ENCODE measurements around the gene LYZL6.
"Not testable (repeated sequence)": the region's sequence is repeated elsewhere in the genome, so short reads cannot be mapped to it uniquely, and the experiment has no call there.

LYZL6 gene

GRCh38 chr17:35947156-35947585, 3.7 kb upstream of the LYZL6 start:
- DNase-seq (ENCODE audit: low read depth in 2 of 2): no peak

- DNase-seq (ENCODE audit: low read depth in 2 of 2): no peak
These were observed 638 bp upstream of the LYZL6 start for GRCh38 chr17:35944151-35944550.

GRCh38 chr17:35942588-35943186, 826 bp downstream of the LYZL6 start:
- no peak for DNase-seq (ENCODE audit: low read depth in 2 of 2)

GRCh38 chr17:35938492-35938891, 5.0 kb downstream of the LYZL6 start:
- DNase-seq (ENCODE audit: low read depth in 2 of 2): not testable (repeated sequence)

- no peak for DNase-seq (ENCODE audit: low read depth in 2 of 2)
These were observed 7.5 kb downstream of the LYZL6 start for GRCh38 chr17:35936063-35936462.

GRCh38 chr17:35934760-35935159, 8.8 kb downstream of the LYZL6 start:
- DNase-seq (ENCODE audit: low read depth in 2 of 2): no peak

GRCh38 chr17:35932586-35932985, 10.9 kb downstream of the LYZL6 start:
- no peak for DNase-seq (ENCODE audit: low read depth in 2 of 2)

GRCh38 chr17:35931794-35932425, 11.6 kb downstream of the LYZL6 start:
- no peak for DNase-seq (ENCODE audit: low read depth in 2 of 2)

- peak in 1 of 2 experiments; percentile 7 for DNase-seq (ENCODE audit: low read depth in 2 of 2)
These were observed 13.1 kb downstream of the LYZL6 start, which contains the start of gene RDM1 for GRCh38 chr17:35930211-35931065. Gene RDM1 (minus strand): TSS chr17:35930773. CDS start chr17:35930727, 46 bp downstream.

- DNase-seq (ENCODE audit: low read depth in 2 of 2): no peak
These were observed 15.8 kb downstream of the LYZL6 start for GRCh38 chr17:35927714-35928113.

GRCh38 chr17:35923609-35924114, 19.9 kb downstream of the LYZL6 start:
- no peak for DNase-seq (ENCODE audit: low read depth in 2 of 2)

GRCh38 chr17:35920229-35920628, 23.3 kb downstream of the LYZL6 start:
- DNase-seq (ENCODE audit: low read depth in 2 of 2): no peak

GRCh38 chr17:35918665-35919064, 24.8 kb downstream of the LYZL6 start:
- no peak for DNase-seq (ENCODE audit: low read depth in 2 of 2)

GRCh38 chr17:35917519-35918213, 25.8 kb downstream of the LYZL6 start:
- no peak for DNase-seq (ENCODE audit: low read depth in 2 of 2)

- DNase-seq (ENCODE audit: low read depth in 2 of 2): no peak
These were observed 28.2 kb downstream of the LYZL6 start for GRCh38 chr17:35915153-35915964.

- DNase-seq (ENCODE audit: low read depth in 2 of 2): no peak
These were observed 29.2 kb downstream of the LYZL6 start for GRCh38 chr17:35914354-35914753.

GRCh38 chr17:35913609-35914008, 29.9 kb downstream of the LYZL6 start:
- DNase-seq (ENCODE audit: low read depth in 2 of 2): no peak

GRCh38 chr17:35912942-35913341, 30.6 kb downstream of the LYZL6 start:
- no peak for DNase-seq (ENCODE audit: low read depth in 2 of 2)

- DNase-seq (ENCODE audit: low read depth in 2 of 2): no peak
These were observed 31.1 kb downstream of the LYZL6 start for GRCh38 chr17:35912339-35912912.

GRCh38 chr17:35909408-35909807, 34.1 kb downstream of the LYZL6 start:
- no peak for DNase-seq (ENCODE audit: low read depth in 2 of 2)

- no peak for DNase-seq (ENCODE audit: low read depth in 2 of 2)
These were observed 35.8 kb downstream of the LYZL6 start for GRCh38 chr17:35907691-35908090.

Measured in fibroblast of skin of left biceps (primary cell).